Left renal cortex interstitium (tissue), 4 donors: ENCODE measurements around the gene KLHL6. TPM values are rescaled to one million over a fixed set of nuclear protein-coding genes. Genes with fewer than 3 reads are reported as not detected.

ENCODE experiments used
- DNase-seq, 4 donors: peaks; one replicate each; pipeline ENCODE4 v3.0.0-alpha.2; 2013; ENCODE audit warnings: low read depth in 4 of 4, low spot score in 2 of 4, missing footprints in 1 of 4
- polyA plus RNA-seq, 4 donors: library from polyadenylated mRNA; unstranded; fragments of 120-200 nt; gene quantifications; one replicate each; pipeline ENCODE4 v1.2.1, GENCODE V29; 2013; ENCODE audit not compliant: insufficient read length in 4 of 4

KLHL6 gene, protein sequence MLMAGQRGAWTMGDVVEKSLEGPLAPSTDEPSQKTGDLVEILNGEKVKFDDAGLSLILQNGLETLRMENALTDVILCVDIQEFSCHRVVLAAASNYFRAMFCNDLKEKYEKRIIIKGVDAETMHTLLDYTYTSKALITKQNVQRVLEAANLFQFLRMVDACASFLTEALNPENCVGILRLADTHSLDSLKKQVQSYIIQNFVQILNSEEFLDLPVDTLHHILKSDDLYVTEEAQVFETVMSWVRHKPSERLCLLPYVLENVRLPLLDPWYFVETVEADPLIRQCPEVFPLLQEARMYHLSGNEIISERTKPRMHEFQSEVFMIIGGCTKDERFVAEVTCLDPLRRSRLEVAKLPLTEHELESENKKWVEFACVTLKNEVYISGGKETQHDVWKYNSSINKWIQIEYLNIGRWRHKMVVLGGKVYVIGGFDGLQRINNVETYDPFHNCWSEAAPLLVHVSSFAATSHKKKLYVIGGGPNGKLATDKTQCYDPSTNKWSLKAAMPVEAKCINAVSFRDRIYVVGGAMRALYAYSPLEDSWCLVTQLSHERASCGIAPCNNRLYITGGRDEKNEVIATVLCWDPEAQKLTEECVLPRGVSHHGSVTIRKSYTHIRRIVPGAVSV
- 1 to 10 TPM in 3 of 4 donors, under 1 TPM in 1; 0.94 to 1.6 (median 1.4) TPM for polyA plus RNA-seq

DNA sequence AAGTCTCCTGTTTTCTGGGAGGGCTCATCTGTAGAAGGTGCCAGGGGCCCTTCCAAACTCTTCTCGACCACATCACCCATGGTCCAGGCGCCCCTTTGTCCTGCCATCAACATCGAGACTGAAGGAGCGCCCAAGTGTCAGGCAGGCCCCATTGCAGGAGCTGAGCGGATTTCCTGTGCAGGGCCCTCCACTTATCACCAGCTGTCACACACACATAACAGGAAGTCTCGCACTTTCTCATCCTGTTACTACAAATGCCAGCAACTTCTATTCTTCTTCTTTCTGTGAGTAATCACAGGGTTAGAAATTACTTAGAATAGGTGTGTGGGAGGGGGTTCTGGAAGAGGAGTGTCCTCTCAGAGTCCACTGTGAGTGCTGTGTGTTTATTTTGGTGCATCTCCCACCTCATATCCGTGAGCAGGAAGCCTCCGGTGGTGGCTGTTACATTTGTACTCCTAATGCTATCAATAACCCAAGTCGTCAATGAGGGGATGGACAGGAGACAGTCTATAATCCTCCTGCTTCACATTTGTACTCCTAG lies at the start of gene KLHL6:
Gene KLHL6, minus strand, starts transcription at position 166 of the 541 bp plus-strand sequence. Its CDS starts 53 bp downstream, at position 113.
- no peak for DNase-seq

DNA sequence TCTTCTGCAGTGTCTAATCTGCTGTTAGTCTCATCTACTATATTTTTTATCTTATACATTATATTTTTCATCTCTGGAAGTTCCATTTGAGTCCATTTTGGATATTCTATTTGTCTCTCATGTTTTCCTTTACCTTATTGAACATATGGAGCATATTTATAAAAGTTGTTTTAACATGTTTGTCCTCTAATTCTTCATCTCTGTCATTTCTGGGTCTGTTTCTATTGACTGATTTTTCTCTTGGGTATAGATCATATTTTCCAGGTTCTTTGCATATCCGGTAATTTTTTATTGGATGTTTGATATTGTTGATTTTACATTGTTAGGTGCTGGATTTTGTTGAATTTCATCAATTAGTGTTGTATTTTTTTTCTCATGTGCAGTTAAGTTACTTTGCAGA lies 42.5 kb upstream of the KLHL6 start:
- no peak for DNase-seq

DNA sequence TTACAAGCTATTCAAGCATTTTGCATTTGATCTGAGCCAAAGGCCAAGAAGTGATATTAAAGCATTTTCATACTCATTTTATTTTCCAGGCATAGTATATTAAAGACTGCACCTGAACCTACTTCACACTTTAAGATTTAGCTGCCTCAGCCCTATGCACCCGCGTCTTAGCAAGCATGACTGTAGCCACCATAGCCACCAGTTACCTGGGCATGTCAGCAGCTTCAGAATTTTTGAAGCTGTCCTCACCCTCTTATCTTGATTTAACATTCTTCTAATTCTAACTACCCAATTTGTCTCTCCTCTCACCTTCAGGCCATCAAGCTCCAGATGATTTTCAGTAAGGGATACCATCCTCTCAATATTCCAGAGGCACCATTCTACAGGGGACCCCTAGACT lies 39.1 kb upstream of the KLHL6 start:
- DNase-seq, result no peak

DNA sequence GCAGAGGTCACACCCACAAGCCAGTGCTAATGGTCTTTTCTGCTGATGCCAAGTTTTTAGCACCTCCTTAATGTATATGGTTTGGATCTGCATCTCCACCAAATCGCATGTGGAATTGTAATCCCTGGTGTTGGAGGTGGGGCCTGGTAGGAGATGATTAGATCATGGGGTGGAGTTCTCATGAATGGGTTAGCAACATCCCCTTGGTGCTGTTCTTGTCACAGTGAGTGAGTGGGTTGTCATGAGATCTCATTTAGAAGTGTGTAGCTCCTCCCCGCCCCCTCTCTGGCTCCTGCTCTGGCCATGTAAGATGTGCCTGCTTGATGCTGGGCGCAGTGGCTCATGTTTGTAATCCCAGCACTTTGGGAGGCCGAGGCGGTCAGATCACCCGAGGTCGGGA lies 37.3 kb upstream of the KLHL6 start:
- DNase-seq, result no peak

DNA sequence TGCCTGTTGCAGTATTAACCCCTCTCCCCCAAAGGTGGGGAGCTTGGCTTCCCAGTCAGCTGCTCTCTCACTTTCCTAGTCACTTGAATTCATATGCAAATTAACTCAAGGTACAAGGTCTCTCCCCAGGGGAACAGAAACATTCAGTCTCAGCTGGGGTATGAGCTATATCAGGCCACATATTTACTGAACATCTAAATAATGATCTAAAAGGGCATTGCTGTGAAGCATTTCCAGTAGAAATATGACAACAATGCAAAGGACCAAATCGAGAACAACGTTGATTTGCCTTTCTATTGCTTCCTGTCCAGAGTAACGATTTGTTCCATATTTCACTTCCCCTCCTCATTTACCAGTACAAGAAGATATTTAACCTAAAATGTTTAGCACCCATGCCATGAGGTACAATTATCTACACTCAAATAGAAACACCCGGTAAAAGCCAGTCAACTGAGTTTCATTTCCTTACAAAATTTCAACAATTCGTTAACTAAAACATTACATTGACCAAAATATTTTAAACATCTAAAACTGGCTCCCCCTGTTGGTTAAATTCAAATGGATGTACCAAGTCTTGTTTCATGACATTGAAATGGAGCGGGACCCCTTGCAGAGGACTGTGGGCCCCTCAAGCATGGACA lies 36.5 kb upstream of the KLHL6 start:
- DNase-seq, result no peak

DNA sequence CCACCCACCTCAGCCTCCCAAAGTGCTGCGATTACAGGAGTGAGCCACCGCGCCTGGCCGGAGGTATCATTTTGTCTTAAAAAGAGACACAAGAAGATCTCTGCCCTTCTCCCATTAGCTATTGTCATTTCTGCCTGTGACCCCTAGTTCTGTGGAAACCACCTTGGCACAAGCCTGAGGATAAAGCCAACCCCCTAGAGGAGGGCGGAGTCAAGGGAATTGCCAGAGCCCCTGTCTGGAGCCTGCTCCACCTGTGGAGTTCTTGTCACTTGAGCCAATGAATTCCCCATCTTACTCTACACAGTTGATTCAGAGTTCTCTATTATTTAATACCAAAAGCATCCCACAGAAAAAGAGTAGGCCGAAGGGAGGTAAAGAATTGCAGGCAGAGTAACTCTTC lies 34.9 kb upstream of the KLHL6 start:
- DNase-seq, result no peak

DNA sequence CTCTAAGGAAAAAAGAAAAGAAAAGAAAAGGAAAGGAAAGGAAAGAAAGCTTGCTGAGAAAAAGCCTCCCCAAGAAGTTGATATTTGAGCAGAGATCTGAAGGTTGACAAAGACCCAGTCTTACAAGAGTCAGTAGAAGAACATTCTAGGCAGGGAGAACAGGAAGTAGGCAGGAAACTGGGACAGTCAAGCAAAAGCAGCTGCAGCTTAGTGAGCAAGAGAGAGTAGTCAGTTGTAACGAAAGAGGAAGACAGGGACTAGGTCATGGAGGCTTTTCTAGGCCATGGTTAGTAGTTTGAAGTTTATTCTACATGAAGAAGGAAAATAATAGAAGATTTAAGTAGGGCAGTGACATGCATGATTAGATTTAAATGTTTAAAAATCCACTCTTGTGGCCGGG lies 31.8 kb upstream of the KLHL6 start:
- no peak for DNase-seq

DNA sequence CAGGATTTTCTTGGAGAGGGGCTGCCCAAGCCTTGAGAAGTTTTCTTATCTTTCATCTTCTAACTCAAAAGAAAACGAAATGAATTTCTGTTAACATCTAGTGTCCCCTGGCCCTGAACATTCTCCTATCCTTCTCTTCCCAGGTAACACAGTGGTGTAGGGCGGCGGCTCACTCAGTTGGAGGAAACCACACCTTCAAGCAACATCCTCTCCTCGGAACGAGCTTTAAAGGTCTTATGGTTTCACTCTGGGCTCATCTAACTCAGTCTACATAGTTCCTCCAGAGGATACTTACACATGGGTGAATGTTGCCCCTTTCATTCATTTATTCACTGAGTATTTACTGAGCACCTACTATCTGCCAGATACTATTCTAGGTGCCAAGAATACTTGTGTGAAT lies 31.0 kb upstream of the KLHL6 start:
- no peak for DNase-seq

DNA sequence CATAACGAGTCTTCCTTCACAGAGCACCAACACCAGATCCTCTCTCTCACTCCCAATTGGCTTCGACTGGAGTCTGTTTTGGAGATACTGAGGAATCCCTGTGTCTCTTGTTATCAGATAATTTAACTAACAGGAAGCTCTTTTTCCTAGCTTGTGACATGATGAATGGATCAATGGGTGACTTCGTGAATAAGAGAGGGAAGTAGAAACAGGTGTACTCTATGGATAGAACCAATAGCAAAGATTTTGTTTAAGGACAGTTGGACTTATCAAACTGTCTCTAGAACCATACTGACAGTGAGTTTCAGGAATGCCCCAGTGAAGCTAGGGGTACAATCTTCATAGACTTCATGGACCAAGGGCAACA lies 29.4 kb upstream of the KLHL6 start:
- no peak for DNase-seq

DNA sequence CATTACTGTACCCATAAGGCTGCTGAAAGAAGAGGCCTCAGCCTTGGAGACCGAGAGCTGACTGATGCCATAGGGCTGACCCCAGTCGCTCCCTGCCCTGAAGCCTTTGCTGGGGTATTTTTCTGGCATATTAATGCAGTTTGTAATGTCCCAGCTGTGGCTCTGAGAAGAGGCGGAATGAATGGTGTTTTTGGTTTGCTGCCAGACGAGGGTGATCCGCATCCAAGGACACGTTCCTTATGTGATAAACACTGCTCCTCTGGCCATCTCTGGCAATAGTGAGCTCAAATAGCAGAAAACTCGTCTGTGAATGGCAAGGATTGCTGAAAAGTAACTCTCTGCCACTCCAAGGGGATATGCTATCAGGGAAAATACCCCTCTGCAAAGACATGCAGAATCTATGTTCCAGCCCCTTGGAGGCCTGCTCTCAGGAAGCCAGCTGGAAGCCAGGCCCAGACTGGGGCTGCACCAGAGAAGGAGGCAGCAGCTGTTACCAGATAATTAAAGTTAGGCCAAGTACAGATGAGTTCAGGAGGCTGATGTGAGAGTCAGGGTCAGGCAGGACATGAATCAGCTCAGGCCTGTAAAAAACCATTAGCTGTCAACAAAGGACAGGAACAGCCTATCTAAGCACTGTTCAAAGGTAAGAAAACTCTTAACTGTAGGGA lies 28.9 kb upstream of the KLHL6 start:
- DNase-seq, result peak; percentile 37 to 46 (median 42)

DNA sequence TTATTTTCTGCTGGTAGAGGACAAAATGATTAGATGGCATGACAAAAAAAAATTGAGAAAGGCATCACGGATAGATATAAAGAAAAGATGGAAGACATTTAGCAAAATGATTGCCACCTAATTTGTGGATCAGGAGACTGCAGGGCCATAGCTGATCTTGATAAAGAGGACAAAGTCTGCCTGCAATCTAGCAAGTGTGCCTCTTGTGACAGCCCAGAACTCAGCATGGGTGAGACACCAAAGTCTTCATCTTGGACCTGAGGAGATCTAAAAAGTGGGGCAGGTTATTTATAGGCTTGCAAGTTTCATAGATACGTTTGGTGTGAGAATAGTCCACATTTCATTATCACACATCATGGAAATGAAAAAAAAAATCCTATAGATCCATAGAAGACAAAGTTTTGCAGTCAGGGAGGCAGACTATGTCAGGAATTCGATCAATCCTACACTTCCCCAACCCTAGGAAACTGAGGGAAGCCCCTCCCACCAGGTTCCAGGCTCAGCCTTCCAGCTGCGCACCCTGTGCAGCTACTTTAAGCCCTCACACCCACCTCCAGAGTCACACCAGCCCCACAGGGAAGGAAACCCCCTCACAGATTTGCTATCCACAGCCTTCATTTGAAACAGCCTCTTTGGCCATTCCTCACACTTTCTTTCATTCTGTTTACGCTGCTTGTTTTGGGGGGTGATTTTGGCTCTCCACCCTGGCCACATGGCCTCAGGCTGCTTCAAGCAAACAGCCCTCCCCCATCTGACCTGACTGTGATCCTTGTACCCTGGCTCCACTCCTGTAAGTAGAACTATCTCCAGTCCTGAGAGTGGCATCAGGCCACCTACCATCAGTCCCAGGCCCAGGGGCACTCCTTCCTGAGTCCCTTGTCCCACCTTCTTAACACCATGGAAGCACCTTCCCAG lies 28.1 kb upstream of the KLHL6 start:
- DNase-seq, result no peak

DNA sequence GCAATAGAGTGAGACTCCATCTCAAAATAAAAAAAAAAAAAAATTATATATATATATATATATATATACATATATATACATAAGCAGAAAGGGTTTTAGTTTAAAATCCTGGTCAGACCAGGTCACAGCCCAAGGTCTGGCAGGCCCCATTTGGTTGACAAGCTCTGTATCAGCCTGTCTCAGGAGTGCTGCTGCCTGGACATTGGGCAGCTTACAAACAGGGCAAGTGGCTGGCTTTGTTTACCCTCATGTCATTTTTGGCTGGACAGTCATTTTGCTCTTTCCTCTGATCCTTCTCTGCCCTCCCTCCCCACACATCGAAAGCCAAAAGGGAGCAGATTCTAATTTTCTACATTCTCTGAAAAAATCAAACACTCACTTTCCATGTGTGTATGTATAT lies 26.7 kb upstream of the KLHL6 start:
- no peak for DNase-seq

DNA sequence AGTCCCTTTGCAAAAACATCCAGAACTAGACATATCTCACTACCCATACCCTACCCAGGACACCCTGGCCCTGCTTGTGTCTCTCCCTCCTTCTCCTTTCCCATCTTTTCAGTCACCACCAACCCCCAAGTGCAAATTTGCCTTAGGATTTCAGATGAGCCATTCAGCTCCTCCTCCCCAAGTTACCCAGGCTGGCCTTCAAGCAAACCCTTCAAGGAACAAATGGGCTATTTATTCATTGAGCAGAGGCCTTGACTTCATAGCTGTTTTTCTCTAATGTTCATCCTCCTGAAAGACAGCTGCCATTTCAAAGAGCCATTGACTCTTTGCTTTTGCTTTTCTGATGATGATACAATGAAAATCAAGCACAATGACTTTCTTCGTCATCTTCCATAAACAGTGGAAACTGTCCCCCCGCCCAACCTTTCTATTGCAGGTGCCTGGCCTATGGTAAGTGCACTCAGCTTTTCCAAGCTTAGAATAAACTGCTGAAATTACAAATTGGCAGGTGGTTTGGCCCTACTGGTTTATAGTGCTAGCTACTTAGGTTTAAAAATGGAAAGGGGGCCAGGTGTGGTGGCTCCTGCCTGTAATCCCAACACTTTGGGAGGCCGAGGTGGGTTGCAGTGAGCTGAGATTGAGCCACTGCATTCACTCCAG lies 26.1 kb upstream of the KLHL6 start:
- DNase-seq, result no peak

DNA sequence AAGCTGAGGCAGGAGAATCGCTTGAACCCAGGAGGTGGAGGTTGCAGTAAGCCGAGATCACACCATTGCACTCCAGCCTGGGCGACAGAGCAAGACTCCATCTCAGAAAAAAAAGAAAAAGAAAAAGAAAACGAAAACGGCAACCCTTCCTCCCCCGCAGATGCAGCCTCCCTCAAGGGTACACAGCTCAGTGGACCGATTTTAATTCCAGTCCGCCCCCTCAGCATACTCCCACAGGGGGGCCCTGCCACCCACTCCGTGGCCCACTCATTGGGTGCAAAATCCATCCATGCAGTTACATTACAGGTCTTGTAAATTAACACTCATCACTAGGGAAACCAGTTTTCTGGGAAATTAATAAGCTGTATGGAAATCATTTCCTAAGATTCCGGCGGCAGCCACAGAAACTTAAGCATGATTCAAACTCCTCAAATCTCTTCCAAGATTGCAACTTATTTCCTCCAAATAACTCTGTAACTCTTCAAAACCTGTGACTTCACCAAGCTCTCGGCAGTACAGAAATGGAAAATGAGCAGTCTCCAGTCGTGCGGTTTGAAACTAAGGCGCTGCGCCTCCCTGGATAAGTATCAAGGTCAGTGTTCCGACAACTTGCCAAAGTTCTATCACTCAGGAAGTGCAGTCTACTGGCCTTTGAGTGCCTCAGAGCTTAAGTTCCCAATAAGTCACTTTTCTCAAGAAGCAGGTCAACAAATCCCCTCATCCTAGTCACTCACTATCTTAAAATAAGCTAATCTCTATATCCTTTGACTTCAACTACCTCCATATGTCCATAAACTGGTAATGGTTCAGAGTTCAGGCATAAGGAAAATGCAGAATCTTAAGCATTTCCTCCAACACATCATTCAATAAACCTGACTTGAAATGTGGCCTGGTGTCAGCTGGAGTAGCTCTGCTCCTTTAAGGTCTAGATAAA lies 24.7 kb upstream of the KLHL6 start:
- no peak for DNase-seq

DNA sequence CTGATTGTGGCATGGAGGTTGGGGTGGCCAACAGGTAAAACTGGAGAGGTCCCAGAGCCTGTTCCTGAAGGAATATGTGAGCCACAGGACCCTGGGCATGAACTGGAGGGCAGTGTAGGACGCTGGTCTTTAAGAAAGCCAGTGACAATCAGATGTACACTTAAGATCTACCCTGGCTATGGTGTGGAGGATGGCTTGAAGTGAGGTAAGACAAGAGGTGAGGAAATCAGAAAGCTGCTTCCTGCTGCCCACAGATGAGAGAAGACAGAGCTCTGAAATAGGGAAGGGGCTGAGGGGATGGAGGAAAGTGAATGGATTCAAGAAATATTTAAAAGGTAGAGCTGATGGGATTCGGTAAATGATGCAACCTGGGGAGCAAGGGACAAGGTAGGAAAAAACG lies 22.7 kb upstream of the KLHL6 start:
- no peak for DNase-seq

DNA sequence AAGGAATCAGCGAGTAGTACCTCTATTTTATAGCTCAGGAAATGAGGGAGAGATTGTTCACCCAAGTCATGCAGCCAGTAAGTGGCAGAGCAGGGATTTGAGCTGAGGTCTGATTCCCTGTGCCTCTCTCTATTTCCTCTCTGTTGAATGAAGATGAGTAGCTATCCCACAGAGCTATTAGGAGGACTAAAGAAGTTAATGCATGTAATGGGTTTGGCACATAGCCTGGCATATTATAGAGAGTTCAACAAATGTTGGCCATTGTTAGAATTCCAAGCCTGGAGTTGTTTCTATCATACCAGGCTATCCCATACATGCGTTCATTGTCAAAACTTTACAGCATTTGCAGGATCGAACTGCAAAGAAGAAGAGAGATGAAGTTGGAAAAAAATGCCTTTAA lies 21.8 kb upstream of the KLHL6 start:
- DNase-seq, result no peak

DNA sequence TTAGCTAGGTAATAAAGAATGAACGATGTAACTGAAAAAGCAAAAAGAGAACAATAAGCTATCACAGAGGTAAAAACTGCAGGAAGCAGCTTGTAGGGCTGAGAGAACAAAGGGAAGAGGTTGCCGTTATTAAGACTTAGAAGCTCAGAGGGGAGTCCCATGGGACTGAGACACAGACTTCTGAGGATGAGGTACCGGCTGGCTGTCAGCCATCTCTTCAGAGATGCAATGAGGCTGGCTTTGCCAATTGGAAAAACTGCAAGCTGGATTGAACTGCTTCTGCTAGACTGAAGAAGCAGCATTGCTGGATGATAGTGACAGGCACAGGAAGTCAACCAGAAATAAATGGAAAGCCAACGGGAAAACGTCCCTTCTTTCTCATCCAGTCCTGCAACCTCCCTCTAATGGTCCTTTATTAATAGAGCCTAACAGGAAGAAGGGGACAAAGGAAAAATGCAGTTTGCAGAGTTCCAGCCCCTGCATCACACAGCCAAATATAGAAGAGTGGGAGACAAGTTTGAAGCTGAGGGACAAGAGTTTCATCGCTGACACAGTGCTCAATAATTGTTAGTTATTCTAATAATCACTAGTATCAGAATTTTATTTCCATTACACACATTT lies 21.1 kb upstream of the KLHL6 start:
- no peak for DNase-seq

DNA sequence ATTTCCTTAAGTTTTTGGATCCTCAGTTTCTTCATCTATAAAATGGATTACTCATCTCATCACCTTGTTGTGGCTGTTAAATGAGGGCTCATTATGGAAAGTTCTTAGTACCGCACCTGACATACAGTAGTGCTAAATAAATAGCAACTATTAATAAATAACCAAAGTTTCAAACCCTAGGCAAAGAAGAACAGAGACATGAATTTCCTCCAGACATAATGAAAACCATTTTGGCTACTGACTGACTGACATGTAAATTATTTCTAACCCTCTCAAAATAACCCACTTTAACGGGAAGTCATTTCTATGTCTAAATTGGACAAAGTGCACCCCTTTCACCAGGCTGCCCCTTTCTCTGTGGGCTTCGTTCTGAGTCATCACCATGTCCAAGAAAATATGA lies 17.4 kb upstream of the KLHL6 start:
- DNase-seq, result no peak
